ENCODE results near the gene NFS1.

DNA sequence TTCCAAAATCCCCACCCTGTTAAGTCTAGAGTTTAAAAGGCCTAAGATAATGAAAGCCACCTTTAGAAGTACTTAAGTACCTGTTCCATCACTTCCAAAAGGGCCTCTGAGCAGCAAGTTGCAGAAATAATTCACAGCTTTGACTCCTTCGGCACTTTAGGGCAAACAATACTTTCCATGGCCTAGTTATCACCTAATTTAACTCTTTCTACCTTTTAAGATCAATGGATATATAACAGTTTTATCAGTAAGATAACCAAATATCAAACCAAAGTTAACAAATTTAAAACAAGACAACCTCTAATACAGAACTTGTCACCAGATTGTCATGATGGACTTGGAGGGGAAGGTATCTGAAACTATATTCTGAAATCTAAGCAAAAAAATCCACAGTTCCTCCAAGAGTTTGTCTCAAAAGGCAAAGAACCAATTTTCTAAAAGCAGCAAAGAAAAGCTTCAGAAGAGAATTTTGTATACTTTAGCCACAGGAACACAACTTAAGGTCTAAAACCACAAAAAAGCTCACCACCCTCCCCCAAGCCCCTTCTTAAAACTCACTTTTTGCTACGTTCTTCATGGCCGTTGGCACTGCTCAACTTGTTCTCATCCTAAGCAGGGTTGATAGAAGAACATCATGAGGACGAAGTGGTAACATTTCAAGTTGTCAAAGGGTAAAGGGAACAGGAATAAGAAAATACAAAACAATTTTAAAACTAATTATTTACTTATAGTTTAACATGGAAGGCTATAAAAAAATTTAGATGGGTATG lies 39.4 kb upstream of the NFS1 start:
- TF ChIP-seq, protein P1, sequence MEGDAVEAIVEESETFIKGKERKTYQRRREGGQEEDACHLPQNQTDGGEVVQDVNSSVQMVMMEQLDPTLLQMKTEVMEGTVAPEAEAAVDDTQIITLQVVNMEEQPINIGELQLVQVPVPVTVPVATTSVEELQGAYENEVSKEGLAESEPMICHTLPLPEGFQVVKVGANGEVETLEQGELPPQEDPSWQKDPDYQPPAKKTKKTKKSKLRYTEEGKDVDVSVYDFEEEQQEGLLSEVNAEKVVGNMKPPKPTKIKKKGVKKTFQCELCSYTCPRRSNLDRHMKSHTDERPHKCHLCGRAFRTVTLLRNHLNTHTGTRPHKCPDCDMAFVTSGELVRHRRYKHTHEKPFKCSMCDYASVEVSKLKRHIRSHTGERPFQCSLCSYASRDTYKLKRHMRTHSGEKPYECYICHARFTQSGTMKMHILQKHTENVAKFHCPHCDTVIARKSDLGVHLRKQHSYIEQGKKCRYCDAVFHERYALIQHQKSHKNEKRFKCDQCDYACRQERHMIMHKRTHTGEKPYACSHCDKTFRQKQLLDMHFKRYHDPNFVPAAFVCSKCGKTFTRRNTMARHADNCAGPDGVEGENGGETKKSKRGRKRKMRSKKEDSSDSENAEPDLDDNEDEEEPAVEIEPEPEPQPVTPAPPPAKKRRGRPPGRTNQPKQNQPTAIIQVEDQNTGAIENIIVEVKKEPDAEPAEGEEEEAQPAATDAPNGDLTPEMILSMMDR (IDR thresholded peaks at IDR 0.05; ENCODE audit: insufficient read depth, low read length, poor library complexity, severe bottlenecking): no peak
- TF ChIP-seq EZH2phosphoT487 (conservative IDR thresholded peaks at IDR 0.05; ENCODE audit: low read length): no peak
